Measurements from ENCODE around the gene MSS51. TPM values are rescaled to one million over a fixed set of nuclear protein-coding genes. Genes with fewer than 3 reads are reported as not detected.
A peak's percentile ranks its signal among the peaks of the same experiment; 100 is the strongest.

Gene MSS51
- polyA plus RNA-seq, 1 experiment: 1.3 TPM

DNA sequence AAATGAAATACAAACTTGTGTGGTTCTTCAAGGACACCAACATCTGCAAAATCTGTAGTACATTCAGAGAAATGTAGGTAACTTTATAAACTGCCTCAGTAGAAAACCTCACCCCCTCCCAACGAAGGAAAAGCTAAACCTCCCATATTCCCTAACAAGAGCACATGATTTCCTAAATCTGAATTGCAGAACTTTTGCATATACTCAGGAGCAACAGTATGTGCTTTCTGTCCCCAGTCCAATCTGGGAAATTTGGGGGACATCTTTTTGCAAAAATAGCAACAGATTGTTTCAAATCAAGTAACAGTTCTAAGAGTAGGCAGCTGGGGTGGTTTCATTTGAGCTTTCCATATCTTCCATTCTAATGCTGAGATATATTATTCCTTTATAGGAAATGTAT lies 15.8 kb upstream of the MSS51 start:
- no peak for DNase-seq (ENCODE audit: low read depth)
- H3K4me3 ChIP-seq (ENCODE audit: low read depth, low read length): no peak overlapping the region
- TF ChIP-seq CTCF (IDR thresholded peaks at IDR 0.05; ENCODE audit: insufficient read depth, low read depth, low read length): no peak
- no peaks in the 10 kb centered on the region; the same call in 1 of the 2 replicates for H3K36me3 ChIP-seq (ENCODE audit: control insufficient read depth, insufficient read depth, low read length)
- POLR2A ChIA-PET: no interaction called here
- no peaks in the 10 kb centered on the region for H3K27me3 ChIP-seq (ENCODE audit: control insufficient read depth, insufficient read depth, low read length)
- CTCF ChIA-PET: no interaction called here

DNA sequence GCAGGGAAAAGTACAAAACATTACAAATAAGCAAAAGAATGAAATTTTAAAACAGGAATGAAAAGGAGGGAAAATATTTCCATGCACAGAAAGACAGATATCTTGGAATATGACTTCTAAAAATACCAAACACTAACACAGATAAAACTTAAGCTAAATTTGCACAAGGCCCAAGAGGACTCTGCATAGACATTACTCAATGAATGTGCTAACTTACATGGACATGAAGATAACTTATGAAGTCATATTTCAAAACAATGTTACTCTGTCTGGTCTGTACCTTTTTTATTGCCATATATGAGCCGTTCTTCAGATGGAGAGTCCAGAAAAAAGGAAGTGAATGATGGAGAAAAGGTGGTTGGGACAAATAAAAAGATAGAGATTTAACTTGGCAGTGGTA lies 15.0 kb upstream of the MSS51 start:
- no peak for TF ChIP-seq CTCF (IDR thresholded peaks at IDR 0.05; ENCODE audit: insufficient read depth, low read depth, low read length)
- Histone ChIP-seq H3K4me3 (ENCODE audit: low read depth, low read length) (no peak overlapping the region), H3K36me3 (ENCODE audit: control insufficient read depth, insufficient read depth, low read length) (no peaks in the 10 kb centered on the region; the same call in 1 of the 2 replicates), H3K27me3 (ENCODE audit: control insufficient read depth, insufficient read depth, low read length) (no peaks in the 10 kb centered on the region)
- DNase-seq (ENCODE audit: low read depth): no peak
- CTCF ChIA-PET: no interaction called here
- POLR2A ChIA-PET: no interaction called here

DNA sequence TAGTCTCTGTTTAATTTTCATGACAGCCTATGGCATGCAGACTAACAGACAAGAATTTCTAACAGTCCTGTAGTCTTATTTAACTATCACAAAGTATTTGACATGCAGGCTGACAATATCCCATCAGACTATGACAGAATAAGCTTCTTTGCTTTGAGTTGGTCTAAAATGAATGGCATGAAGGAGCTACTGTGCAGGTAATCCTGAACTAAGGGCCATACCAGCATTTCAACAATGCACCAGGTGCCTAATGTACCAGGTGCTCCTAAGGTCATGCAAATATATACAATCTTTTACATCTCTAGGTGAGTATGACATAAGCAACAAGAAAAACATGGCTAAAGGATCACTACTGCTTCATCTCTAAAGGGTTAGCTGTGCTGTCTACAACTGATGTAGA lies 13.6 kb upstream of the MSS51 start:
- ChIA-PET CTCF (interaction anchor here (0.7 kb wide), 1 partner anchor 25 kb away, joined by 3 read pairs; no protein-coding TSS in a partner anchor), POLR2A (no interaction called here)
- H3K27me3 ChIP-seq (ENCODE audit: control insufficient read depth, insufficient read depth, low read length): no peaks in the 10 kb centered on the region
- DNase-seq (ENCODE audit: low read depth): no peak
- no peak for TF ChIP-seq CTCF (IDR thresholded peaks at IDR 0.05; ENCODE audit: insufficient read depth, low read depth, low read length)
- no peaks in the 10 kb centered on the region; the same call in 1 of the 2 replicates for H3K36me3 ChIP-seq (ENCODE audit: control insufficient read depth, insufficient read depth, low read length)
- H3K4me3 ChIP-seq (ENCODE audit: low read depth, low read length): no peak overlapping the region

DNA sequence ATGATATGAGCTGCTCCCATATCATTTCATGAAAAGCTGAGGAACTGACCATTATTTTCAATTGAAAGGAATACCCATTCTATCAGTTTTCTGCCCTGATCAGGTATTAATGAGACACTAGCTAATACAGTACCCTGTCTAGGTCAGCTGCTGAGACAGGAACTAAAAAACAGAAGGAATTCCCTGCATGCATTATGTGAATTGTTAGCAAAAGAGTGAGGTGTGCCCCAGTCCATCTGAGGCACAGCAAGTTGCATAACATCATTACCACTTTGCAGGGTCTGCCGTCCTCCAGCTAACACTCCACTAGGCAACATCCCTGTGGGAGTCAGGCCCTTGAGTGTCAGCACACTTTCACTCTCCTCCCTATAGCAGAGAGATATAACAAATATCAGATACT lies 11.1 kb upstream of the MSS51 start:
- Histone ChIP-seq H3K27me3 (ENCODE audit: control insufficient read depth, insufficient read depth, low read length) (no peaks in the 10 kb centered on the region), H3K36me3 (ENCODE audit: control insufficient read depth, insufficient read depth, low read length) (no peaks in the 10 kb centered on the region; the same call in 1 of the 2 replicates), H3K4me3 (ENCODE audit: low read depth, low read length) (no peak overlapping the region)
- no peak for TF ChIP-seq CTCF (IDR thresholded peaks at IDR 0.05; ENCODE audit: insufficient read depth, low read depth, low read length)
- POLR2A ChIA-PET: no interaction called here
- CTCF ChIA-PET: no interaction called here
- DNase-seq (ENCODE audit: low read depth): no peak

DNA sequence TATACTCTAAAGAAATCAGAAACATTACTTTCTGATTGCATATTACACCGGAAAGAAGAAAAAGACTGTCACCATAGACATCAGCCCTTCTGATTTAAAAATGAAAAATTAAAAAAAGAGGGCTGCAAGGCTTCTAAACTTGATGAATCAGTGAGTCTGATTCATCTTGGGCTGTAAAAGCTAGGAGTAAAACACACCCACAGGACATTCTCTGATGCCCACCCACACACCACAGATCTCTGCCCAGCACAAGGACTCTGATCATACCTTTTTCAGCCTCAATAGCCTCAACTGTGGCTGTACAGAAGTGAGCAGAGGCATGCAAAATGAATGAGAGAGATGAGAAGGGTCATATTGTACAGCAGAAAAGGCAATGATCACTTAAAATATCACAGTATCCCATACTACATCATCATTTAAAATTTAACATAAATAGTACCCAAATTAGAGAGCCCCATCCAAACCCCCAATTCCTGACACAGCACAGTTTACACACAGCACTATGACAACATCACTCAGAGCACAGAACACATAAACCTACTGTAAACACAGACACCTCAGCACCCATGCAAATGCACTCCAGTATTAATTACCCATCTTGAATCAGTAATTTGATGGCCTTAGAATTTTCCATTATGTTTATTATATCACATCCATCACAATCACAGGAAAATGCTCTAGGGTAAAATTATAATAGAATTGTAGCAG lies 6.4 kb upstream of the MSS51 start:
- ChIA-PET POLR2A (no interaction called here), CTCF (no interaction called here)
- TF ChIP-seq CTCF (IDR thresholded peaks at IDR 0.05; ENCODE audit: insufficient read depth, low read depth, low read length): no peak

More for the DNA sequence above, 6.4 kb upstream of the MSS51 start:
- no peak overlapping the region for H3K4me3 ChIP-seq (ENCODE audit: low read depth, low read length)
- H3K27me3 ChIP-seq (ENCODE audit: control insufficient read depth, insufficient read depth, low read length): no peaks in the 10 kb centered on the region
- peak; percentile 35 for DNase-seq (ENCODE audit: low read depth)
- peaks cover 2% of the 10 kb centered on the region for H3K36me3 ChIP-seq (ENCODE audit: control insufficient read depth, insufficient read depth, low read length)
